Gastroesophageal sphincter (tissue), 4 donors: ENCODE data around the gene TNFRSF12A. TPM values are rescaled to one million over a fixed set of nuclear protein-coding genes. Genes with fewer than 3 reads are reported as not detected.
"Not testable (repeated sequence)": the region's sequence is repeated elsewhere in the genome, so short reads cannot be mapped to it uniquely, and the experiment has no call there.

ENCODE experiments used
- ATAC-seq: fragments of 150-250 bp; one replicate; pipeline ENCODE4 v1.9.1; 2016; ENCODE audit warnings: mild to moderate bottlenecking, moderate library complexity
- H3K27ac ChIP-seq, 4 donors: fragments of 200-600 bp; sonication (generic) in 3 of 4; 1 replicate in 3 of 4; 2 replicates in 1 of 4; pipeline ENCODE4 v1.5.1; 2016 to 2019
- H3K27me3 ChIP-seq: fragments of 200-600 bp; sonication (generic); one replicate; pipeline ENCODE4 v1.5.1; 2019
- H3K36me3 ChIP-seq, 2 donors: fragments of 200-600 bp; sonication (generic); one replicate each; pipeline ENCODE4 v1.5.1; 2019; ENCODE audit warnings: control low read depth in 1 of 2
- H3K4me1 ChIP-seq, 3 donors: fragments of 200-600 bp; sonication (generic); 1 replicate in 2 of 3; 2 replicates in 1 of 3; pipeline ENCODE4 v1.5.1; 2016 to 2019; ENCODE audit warnings: control low read depth in 2 of 3
- H3K4me3 ChIP-seq, 2 donors: fragments of 200-600 bp; sonication (generic); one replicate each; pipeline ENCODE4 v1.5.1; 2019; ENCODE audit warnings: mild to moderate bottlenecking in 1 of 2, moderate library complexity in 1 of 2
- H3K9me3 ChIP-seq, 3 donors: fragments of 200-600 bp; sonication (generic); one replicate each; pipeline ENCODE4 v1.5.1; 2017 to 2019; ENCODE audit warnings: control low read depth in 2 of 3
- CTCF ChIP-seq, 4 experiments: fragments of 200-600 bp in 2 of 4; fragments of 450-650 bp in 2 of 4; sonication (generic) in 1 of 4; IDR thresholded peaks; one replicate each; pipeline ENCODE4 v1.5.1; 2017 to 2019; ENCODE audit warnings: antibody characterized with exemption in 4 of 4, mild to moderate bottlenecking in 2 of 4, moderate library complexity in 2 of 4
- EP300 ChIP-seq: sonication (generic); formaldehyde crosslinking; IDR thresholded peaks from one replicate; pipeline ENCODE4 v1.6.1; 2017; ENCODE audit warnings: antibody characterized with exemption, mild to moderate bottlenecking
- POLR2A ChIP-seq, 2 donors: fragments of 450-650 bp; IDR thresholded peaks; one replicate each; pipeline ENCODE4 v1.6.1; 2017; ENCODE audit warnings: antibody characterized with exemption in 2 of 2, mild to moderate bottlenecking in 2 of 2, moderate library complexity in 1 of 2
- POLR2AphosphoS5 ChIP-seq: sonication (generic); formaldehyde crosslinking; IDR thresholded peaks from one replicate; pipeline ENCODE4 v1.6.1; 2017; ENCODE audit warnings: antibody characterized with exemption
- WGBS, 2 donors: methylation state at CpG; one replicate each; pipeline ENCODE4 v1.1.5; 2018; ENCODE audit warnings: low coverage in 1 of 2; 5-methylcytosine and 5-hydroxymethylcytosine counted together
- small RNA-seq, 4 donors: library from RNA; depleted of rRNA; stranded (forward); fragments of <200 nt; gene quantifications; one replicate each; pipeline ENCODE3, GENCODE V24; 2016
- total RNA-seq, 4 donors: library from RNA; depleted of rRNA; stranded (reverse); fragments of >200 nt; gene quantifications; one replicate each; pipeline ENCODE4 v1.1.0, GENCODE V29; 2016

TNFRSF12A gene
- total RNA-seq, 4 donors from 2014 or later, result 26.0 to 135 (median 72.2) TPM

- peak overlapping the region; percentile 5 to 43 for H3K4me3 ChIP-seq
- TF ChIP-seq POLR2A (IDR thresholded peaks at IDR 0.05) (no peak), CTCF (IDR thresholded peaks at IDR 0.05) (no peak), POLR2AphosphoS5 (no peak), EP300 (no peak)
- no peaks in the 10 kb centered on the region for H3K36me3 ChIP-seq
- no peaks in the 10 kb centered on the region for H3K9me3 ChIP-seq
- ATAC-seq, result peak; percentile 11
- H3K27me3 ChIP-seq, result peaks cover 7% of the 10 kb centered on the region
- WGBS, 2 donors, result 25 to 61% methylated on average over 4 to 6 of the region's 26 CpGs
- peaks cover 0 to 23% (median 0%) of the 10 kb centered on the region in 3 donors for H3K4me1 ChIP-seq
- peak overlapping the region in 3 of 4 donors; percentile 55 to 64 (median 62) for H3K27ac ChIP-seq
Measured at GRCh38 chr16:3065742-3066439, 45.7 kb downstream of the TNFRSF12A start.

- Histone ChIP-seq H3K9me3 (no peaks in the 10 kb centered on the region), H3K4me3 (peak overlapping the region in 1 of 2 donors; percentile 43), H3K27me3 (peaks cover 7% of the 10 kb centered on the region), H3K27ac (peak overlapping the region in 3 of 4 donors; percentile 55 to 64 (median 62)), H3K4me1 (peaks cover 0 to 23% (median 0%) of the 10 kb centered on the region in 3 donors), H3K36me3 (no peaks in the 10 kb centered on the region)
- WGBS, 2 donors, result no CpG with 5 or more reads among the region's 7 CpGs
- no peak for ATAC-seq
- TF ChIP-seq POLR2AphosphoS5, result no peak
Measured at GRCh38 chr16:3066440-3066748, 46.2 kb downstream of the TNFRSF12A start.

GRCh38 chr16:3068487-3068886 lies 48.3 kb downstream of the TNFRSF12A start:
- H3K9me3 ChIP-seq, result no peaks in the 10 kb centered on the region
- H3K27ac ChIP-seq, result no peak overlapping the region
- peaks cover 0 to 23% (median 0%) of the 10 kb centered on the region in 3 donors for H3K4me1 ChIP-seq
- WGBS, 2 donors, result 40% methylated on average over 1 of the region's 4 CpGs; no CpG with 5 or more reads in 1 of the 2 donors
- H3K4me3 ChIP-seq, result no peak overlapping the region
- no peak for TF ChIP-seq POLR2A (IDR thresholded peaks at IDR 0.05)
- H3K36me3 ChIP-seq, result no peaks in the 10 kb centered on the region
- peaks cover 9% of the 10 kb centered on the region for H3K27me3 ChIP-seq
- no peak for ATAC-seq

GRCh38 chr16:3069146-3069545 lies 49.0 kb downstream of the TNFRSF12A start:
- not testable (repeated sequence) for H3K9me3 ChIP-seq, H3K27ac ChIP-seq, H3K4me3 ChIP-seq, H3K36me3 ChIP-seq, ATAC-seq
- Histone ChIP-seq H3K27me3 (peaks cover 15% of the 10 kb centered on the region), H3K4me1 (peaks cover 0 to 23% (median 0%) of the 10 kb centered on the region in 3 donors)
- WGBS, 2 donors, result 50 to 81% methylated on average over 1 to 5 of the region's 11 CpGs

GRCh38 chr16:3070608-3071111 lies 50.5 kb downstream of the TNFRSF12A start:
- H3K4me3 ChIP-seq, result no peak overlapping the region
- H3K27ac ChIP-seq, result no peak overlapping the region
- peaks cover 9% of the 10 kb centered on the region for H3K27me3 ChIP-seq
- H3K9me3 ChIP-seq, result no peaks in the 10 kb centered on the region
- peaks cover 0 to 10% (median 0%) of the 10 kb centered on the region in 3 donors for H3K4me1 ChIP-seq
- 93% methylated on average over 4 of the region's 9 CpGs; no CpG with 5 or more reads in 1 of the 2 donors for WGBS, 2 donors
- no peak for ATAC-seq
- TF ChIP-seq EP300, result no peak
- TF ChIP-seq POLR2A (IDR thresholded peaks at IDR 0.05), result no peak
- no peak for TF ChIP-seq POLR2AphosphoS5
- no peak for TF ChIP-seq CTCF (IDR thresholded peaks at IDR 0.05)
- H3K36me3 ChIP-seq, result no peaks in the 10 kb centered on the region

GRCh38 chr16:3071655-3072054 lies 51.5 kb downstream of the TNFRSF12A start:
- Histone ChIP-seq H3K4me3 (no peak overlapping the region), H3K27me3 (peaks cover 9% of the 10 kb centered on the region), H3K4me1 (no peaks in the 10 kb centered on the region), H3K27ac (no peak overlapping the region), H3K36me3 (no peaks in the 10 kb centered on the region), H3K9me3 (no peaks in the 10 kb centered on the region)
- ATAC-seq, result no peak
- TF ChIP-seq CTCF (IDR thresholded peaks at IDR 0.05) (no peak), POLR2AphosphoS5 (no peak), POLR2A (IDR thresholded peaks at IDR 0.05) (no peak), EP300 (no peak)
- 68 to 92% methylated on average over 6 to 7 of the region's 7 CpGs for WGBS, 2 donors

Small RNA genes lying within 50 kb of the gene (small RNA-seq; reads per million reads assigned to genes)
- gene LINC00514, result 0 reads per million in 4 donors

Other genes with a start within 250 kb of the TNFRSF12A start
- 100 to 1,000 TPM; 216 to 269 (median 251) TPM for gene ELOB, start 243.1 kb upstream of the TNFRSF12A start, total RNA-seq
- not detected for gene PRSS33, start 232.8 kb upstream of the TNFRSF12A start, total RNA-seq
- not detected for gene PRSS41, start 221.9 kb upstream of the TNFRSF12A start, total RNA-seq
- not detected for gene PRSS21, start 203.1 kb upstream of the TNFRSF12A start, total RNA-seq
- 10 to 100 TPM in 1 of 4 donors, not detected in 3; 37.5 TPM for gene ZG16B, start 190.1 kb upstream of the TNFRSF12A start, total RNA-seq
- gene PRSS22, start 162.2 kb upstream of the TNFRSF12A start, total RNA-seq, result 1 to 10 TPM in 2 of 4 donors, not detected in 2; 1.0 to 2.7 TPM
- gene FLYWCH2, start 137.2 kb upstream of the TNFRSF12A start, total RNA-seq, result 10 to 100 TPM; 21.9 to 69.1 (median 38.8) TPM
- 10 to 100 TPM; 34.5 to 66.5 (median 51.2) TPM for gene FLYWCH1, start 108.4 kb upstream of the TNFRSF12A start, total RNA-seq
- not detected for gene KREMEN2, start 56.1 kb upstream of the TNFRSF12A start, total RNA-seq
- 1 to 10 TPM; 1.9 to 6.4 (median 4.1) TPM for gene PAQR4, start 51.0 kb upstream of the TNFRSF12A start, total RNA-seq
- 1 to 10 TPM in 2 of 4 donors, not detected in 2; 1.6 to 1.7 TPM for gene PKMYT1, start 39.9 kb upstream of the TNFRSF12A start, total RNA-seq
- under 1 TPM in 2 of 4 donors, not detected in 2; 0.32 to 0.39 TPM for gene CLDN9, start 7.4 kb upstream of the TNFRSF12A start, total RNA-seq
- not detected for gene CLDN6, start 2.2 kb upstream of the TNFRSF12A start, total RNA-seq
- gene HCFC1R1, start 3.6 kb downstream of the TNFRSF12A start, total RNA-seq, result 10 to 100 TPM; 20.1 to 94.9 (median 40.5) TPM
- gene THOC6, start 3.7 kb downstream of the TNFRSF12A start, total RNA-seq, result 10 to 100 TPM; 17.6 to 28.2 (median 25.0) TPM
- 1 to 10 TPM in 1 of 4 donors, under 1 TPM in 2, not detected in 1; 0.31 to 3.1 (median 0.31) TPM for gene BICDL2, start 16.6 kb downstream of the TNFRSF12A start, total RNA-seq
- 1 to 10 TPM in 2 of 4 donors, not detected in 2; 1.6 to 2.6 TPM for gene MMP25, start 26.2 kb downstream of the TNFRSF12A start, total RNA-seq
- gene IL32, start 45.3 kb downstream of the TNFRSF12A start, total RNA-seq, result 10 to 100 TPM in 3 of 4 donors, 1 to 10 TPM in 1; 2.6 to 39.0 (median 21.6) TPM
- gene ZSCAN10, start 78.9 kb downstream of the TNFRSF12A start, total RNA-seq, result 1 to 10 TPM in 1 of 4 donors, not detected in 3; 1.7 TPM
- gene ZNF205, start 92.2 kb downstream of the TNFRSF12A start, total RNA-seq, result 10 to 100 TPM; 11.6 to 25.8 (median 20.4) TPM
- 10 to 100 TPM in 2 of 4 donors, 1 to 10 TPM in 2; 3.6 to 22.3 (median 12.2) TPM for gene ZNF213, start 114.7 kb downstream of the TNFRSF12A start, total RNA-seq
- gene OR1F1, start 167.8 kb downstream of the TNFRSF12A start, total RNA-seq, result not detected
- gene ZNF200, start 214.8 kb downstream of the TNFRSF12A start, total RNA-seq, result 10 to 100 TPM in 2 of 4 donors, 1 to 10 TPM in 2; 5.2 to 11.8 (median 8.0) TPM
- 1 to 10 TPM; 1.2 to 3.4 (median 1.7) TPM for gene MEFV, start 236.3 kb downstream of the TNFRSF12A start, total RNA-seq